PC-9 (cell line): ENCODE data around the gene IZUMO1.

ENCODE experiments used
- EZH2 ChIP-seq: fragments of 200-600 bp; sonication (generic); IDR thresholded peaks from 2 replicates; pipeline ENCODE4 v1.8.0; 2017; ENCODE audit warnings: antibody characterized with exemption, low read depth
- TF ChIP-seq, protein P1 (sequence below): fragments of 200-600 bp; sonication (generic); conservative IDR thresholded peaks from 2 replicates; pipeline ENCODE4 v1.6.1; 2017; ENCODE audit warnings: mixed run types, antibody characterized with exemption, mild to moderate bottlenecking, moderate library complexity

DNA sequence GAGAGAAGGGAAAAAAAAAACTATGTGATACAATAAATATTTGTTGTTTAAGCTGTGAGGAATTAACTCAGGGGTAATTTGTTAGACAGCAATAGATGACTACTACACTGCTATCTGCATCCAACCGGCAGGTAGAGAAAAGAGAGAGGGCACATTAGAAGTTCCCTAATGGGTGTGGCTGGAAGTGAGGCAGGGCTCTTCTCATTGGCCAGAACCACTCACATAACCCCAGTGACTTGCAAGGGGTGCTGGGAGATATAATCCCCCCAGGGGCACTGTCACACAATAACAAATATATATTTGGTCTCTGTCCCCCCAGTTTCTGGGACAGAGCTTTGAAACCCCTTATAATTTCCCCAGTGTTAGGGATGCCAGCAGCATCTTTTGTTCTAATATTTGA, 32.9 kb upstream of the IZUMO1 start:
- TF ChIP-seq EZH2 = no peak
- TF ChIP-seq, protein P1, sequence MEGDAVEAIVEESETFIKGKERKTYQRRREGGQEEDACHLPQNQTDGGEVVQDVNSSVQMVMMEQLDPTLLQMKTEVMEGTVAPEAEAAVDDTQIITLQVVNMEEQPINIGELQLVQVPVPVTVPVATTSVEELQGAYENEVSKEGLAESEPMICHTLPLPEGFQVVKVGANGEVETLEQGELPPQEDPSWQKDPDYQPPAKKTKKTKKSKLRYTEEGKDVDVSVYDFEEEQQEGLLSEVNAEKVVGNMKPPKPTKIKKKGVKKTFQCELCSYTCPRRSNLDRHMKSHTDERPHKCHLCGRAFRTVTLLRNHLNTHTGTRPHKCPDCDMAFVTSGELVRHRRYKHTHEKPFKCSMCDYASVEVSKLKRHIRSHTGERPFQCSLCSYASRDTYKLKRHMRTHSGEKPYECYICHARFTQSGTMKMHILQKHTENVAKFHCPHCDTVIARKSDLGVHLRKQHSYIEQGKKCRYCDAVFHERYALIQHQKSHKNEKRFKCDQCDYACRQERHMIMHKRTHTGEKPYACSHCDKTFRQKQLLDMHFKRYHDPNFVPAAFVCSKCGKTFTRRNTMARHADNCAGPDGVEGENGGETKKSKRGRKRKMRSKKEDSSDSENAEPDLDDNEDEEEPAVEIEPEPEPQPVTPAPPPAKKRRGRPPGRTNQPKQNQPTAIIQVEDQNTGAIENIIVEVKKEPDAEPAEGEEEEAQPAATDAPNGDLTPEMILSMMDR = no peak
